ENCODE measurements around the gene ACTC1. TPM values are rescaled to one million over a fixed set of nuclear protein-coding genes. Genes with fewer than 3 reads are reported as not detected.

The ACTC1 gene
- total and polyA plus RNA-seq, 2 of the 13 experiments (the other 11 are each of a cell fraction or from before 2014, with no cell fraction given), result not detected

- no peaks in the 10 kb centered on the region for H3K4me1 ChIP-seq (ENCODE audit: insufficient read depth, low read length)
- no peaks in the 10 kb centered on the region for H3K79me2 ChIP-seq (ENCODE audit: insufficient read depth, low read length)
- BruUV-seq (replicated peaks), result no TSS peak
- H3K9me3 ChIP-seq (ENCODE audit: low read length), result no peaks in the 10 kb centered on the region
- ATAC-seq, result no peak
- DNase-seq (ENCODE audit: low spot score), result no peak
- in situ Hi-C loops (cut with HindIII; ENCODE audit: extremely low pct_ligation_motif_present, low pct_unique_long_range_greater_than_20kb), result no loop called here
- intact Hi-C loops (cut with micrococcal nuclease; ENCODE audit: unreplicated experiment), result no loop called here
- no peaks in the 10 kb centered on the region for H3K36me3 ChIP-seq (replicated peaks in 1 of 2; ENCODE audit: control insufficient read depth in 1 of 2, insufficient read depth in 2 of 2, low read length in 2 of 2)
- H3K9ac ChIP-seq (ENCODE audit: insufficient read depth, low read depth, low read length), result no peak overlapping the region
- no peaks in the 10 kb centered on the region for H4K20me1 ChIP-seq (ENCODE audit: insufficient read depth, low read length)
- H2AFZ ChIP-seq (ENCODE audit: low read length), result no peak overlapping the region
- no peak overlapping the region for H3K4me3 ChIP-seq (replicated peaks in 1 of 3; ENCODE audit: insufficient read depth in 1 of 3, low read depth in 2 of 3, low read length in 3 of 3)
- ChIA-PET CTCF (ENCODE audit: low intra/inter-chr PET ratio, low total read pairs) (no interaction called here), POLR2A (no interaction called here)
- 53% methylated on average over 2 of the region's 2 CpGs for WGBS (ENCODE audit: low lambda C conversion rate)
- H3K27me3 ChIP-seq (ENCODE audit: control insufficient read depth in 1 of 2, insufficient read depth in 2 of 2, low read length in 2 of 2), result no peaks in the 10 kb centered on the region
- H3K4me2 ChIP-seq (ENCODE audit: low read depth, low read length), result no peak overlapping the region
- FAIRE-seq, result no peak
- no peak overlapping the region for H3K27ac ChIP-seq (ENCODE audit: extremely low read length, insufficient read depth, low read length)
- TF ChIP-seq ZNF672 (CRISPR knock-in tag; IDR thresholded peaks at IDR 0.05) (no peak), DMAP1 (CRISPR knock-in tag; IDR thresholded peaks at IDR 0.05) (no peak), ZNF777 (CRISPR knock-in tag; IDR thresholded peaks at IDR 0.05) (no peak), RAD51 (IDR thresholded peaks at IDR 0.05; ENCODE audit: borderline replicate concordance) (no peak), IRF9 (CRISPR knock-in tag; IDR thresholded peaks at IDR 0.05; ENCODE audit: borderline replicate concordance) (no peak), ATRX (CRISPR knock-in tag; IDR thresholded peaks at IDR 0.05; ENCODE audit: borderline replicate concordance) (no peak), HMGXB3 (CRISPR knock-in tag; IDR thresholded peaks at IDR 0.05; ENCODE audit: borderline replicate concordance) (no peak), SMAD9 (CRISPR knock-in tag; IDR thresholded peaks at IDR 0.05) (no peak), NR0B2 (CRISPR knock-in tag; IDR thresholded peaks at IDR 0.05) (no peak), KAT7 (CRISPR knock-in tag; IDR thresholded peaks at IDR 0.05; ENCODE audit: borderline replicate concordance) (no peak), PHF21A (CRISPR knock-in tag; IDR thresholded peaks at IDR 0.05) (no peak), ZNF230 (CRISPR knock-in tag; IDR thresholded peaks at IDR 0.05) (no peak), ZNF205 (CRISPR knock-in tag; IDR thresholded peaks at IDR 0.05) (no peak), FOXJ3 (CRISPR knock-in tag; IDR thresholded peaks at IDR 0.05; ENCODE audit: borderline replicate concordance) (no peak), MAFG (CRISPR knock-in tag; IDR thresholded peaks at IDR 0.05) (no peak), ZNF276 (CRISPR knock-in tag; IDR thresholded peaks at IDR 0.05; ENCODE audit: low read depth) (no peak), ZNF562 (CRISPR knock-in tag; IDR thresholded peaks at IDR 0.05; ENCODE audit: borderline replicate concordance) (no peak), CBFB (CRISPR knock-in tag; IDR thresholded peaks at IDR 0.05) (no peak)
Observed at GRCh38 chr15:34776606-34777105, 18.7 kb downstream of the ACTC1 start.

Measured in HepG2 (cell line).